PC-9 (cell line): ENCODE results near the gene RFC4. TPM values are rescaled to one million over a fixed set of nuclear protein-coding genes. Genes with fewer than 3 reads are reported as not detected.

ENCODE experiments used
- BruUV-seq: library from RNA; stranded (reverse); fragments of 400-500 nt; replicated peaks from 2 replicates; lab custom pipeline; 2021; lab: Mats Ljungman, UMichigan
- CTCF ChIA-PET: fragments of 300-600 bp; sonication (Branson Sonifier 250); formaldehyde crosslinking; loops from one replicate; lab custom pipeline; 2022; ENCODE audit warnings: antibody characterized with exemption; lab: Charles Lee
- POLR2A ChIA-PET: fragments of 300-600 bp; sonication (Branson Sonifier 250); formaldehyde crosslinking; loops from one replicate; lab custom pipeline; 2022; ENCODE audit warnings: antibody characterized with exemption; ENCODE audit not compliant: unreplicated experiment; lab: Charles Lee
- DNase-seq, 2 experiments: peaks; one replicate each; pipeline versions ENCODE4 v3.0.0 to v3.0.0-alpha.2; 2015 to 2022; ENCODE audit warnings: mixed read lengths in 1 of 2
- H2AFZ ChIP-seq: fragments of 200-600 bp; sonication (generic); 2 replicates; pipeline ENCODE4 v1.8.1; 2017; ENCODE audit warnings: antibody characterized with exemption
- H3F3A ChIP-seq: fragments of 200-600 bp; sonication (generic); 2 replicates; pipeline ENCODE4 v1.8.1; 2017; ENCODE audit warnings: antibody characterized with exemption, mild to moderate bottlenecking, low read depth; ENCODE audit not compliant: insufficient read depth
- H3K27ac ChIP-seq: fragments of 200-600 bp; sonication (generic); 2 replicates; pipeline ENCODE4 v1.6.1; 2016; ENCODE audit warnings: mixed run types
- H3K27me3 ChIP-seq: fragments of 200-600 bp; sonication (generic); 2 replicates; pipeline ENCODE4 v1.6.1; 2016; ENCODE audit warnings: low read depth, mixed run types; ENCODE audit not compliant: insufficient read depth
- H3K36me3 ChIP-seq: fragments of 200-600 bp; sonication (generic); 2 replicates; pipeline ENCODE4 v1.6.1; 2016; ENCODE audit warnings: low read depth, mixed run types
- H3K4me1 ChIP-seq: fragments of 200-600 bp; sonication (generic); replicated peaks from 2 replicates; pipeline ENCODE4 v1.6.1; 2016; ENCODE audit warnings: mixed run types; ENCODE audit not compliant: insufficient read depth
- H3K4me2 ChIP-seq: fragments of 200-600 bp; sonication (generic); 2 replicates; pipeline ENCODE4 v1.6.1; 2017; ENCODE audit warnings: mixed run types
- H3K4me3 ChIP-seq: fragments of 200-600 bp; sonication (generic); 2 replicates; pipeline ENCODE4 v1.6.1; 2016; ENCODE audit warnings: mixed run types
- H3K79me2 ChIP-seq: fragments of 200-600 bp; sonication (generic); 2 replicates; pipeline ENCODE4 v1.6.1; 2017; ENCODE audit warnings: low read depth, mixed run types
- H3K9me2 ChIP-seq: fragments of 200-600 bp; sonication (generic); 2 replicates; pipeline ENCODE4 v1.8.1; 2017; ENCODE audit warnings: mild to moderate bottlenecking; ENCODE audit not compliant: insufficient read depth
- H3K9me3 ChIP-seq: fragments of 200-600 bp; sonication (generic); 2 replicates; pipeline ENCODE4 v1.8.1; 2016; ENCODE audit warnings: low read depth; ENCODE audit not compliant: insufficient read depth
- H4K20me1 ChIP-seq: fragments of 200-600 bp; sonication (generic); 2 replicates; pipeline ENCODE4 v1.8.1; 2017; ENCODE audit not compliant: insufficient read depth
- CTCF ChIP-seq: fragments of 200-600 bp; sonication (generic); conservative IDR thresholded peaks from 2 replicates; pipeline ENCODE4 v1.6.1; 2017; ENCODE audit warnings: mixed run types, antibody characterized with exemption, mild to moderate bottlenecking, moderate library complexity
- EZH2 ChIP-seq: fragments of 200-600 bp; sonication (generic); IDR thresholded peaks from 2 replicates; pipeline ENCODE4 v1.8.0; 2017; ENCODE audit warnings: antibody characterized with exemption, low read depth
- intact Hi-C: fragments of 100-400 bp; cut with micrococcal nuclease; formaldehyde crosslinking; loops from one replicate; pipeline ENCODE4 v1.10.0; 2022; ENCODE audit not compliant: unreplicated experiment
- total RNA-seq: library from RNA; stranded (reverse); gene quantifications from 2 replicates; pipeline ENCODE4 v1.2.3, GENCODE V29; 2021

The RFC4 gene
- total RNA-seq, 1 experiment from 2014 or later: 94.5 TPM

- no peak overlapping the region for H3K4me2 ChIP-seq
- CTCF ChIA-PET: interaction anchor here (0.6 to 0.7 kb wide), 4 partner anchors 103 to 395 kb away, joined by 3 to 9 read pairs (median 7); no protein-coding TSS in a partner anchor
- H2AFZ ChIP-seq: no peak overlapping the region
- POLR2A ChIA-PET: no interaction called here
- peaks cover 54% of the 10 kb centered on the region for H3K27me3 ChIP-seq
- BruUV-seq: no TSS peak
- H3K4me3 ChIP-seq: no peak overlapping the region
- H3K27ac ChIP-seq: no peak overlapping the region
- H3K79me2 ChIP-seq: peaks cover 10% of the 10 kb centered on the region
- no peaks in the 10 kb centered on the region for H4K20me1 ChIP-seq
- no peaks in the 10 kb centered on the region for H3K36me3 ChIP-seq
- no peak for DNase-seq
- no peaks in the 10 kb centered on the region for H3K9me3 ChIP-seq
- no peaks in the 10 kb centered on the region; the same call in 1 of the 2 replicates for H3F3A ChIP-seq
- peaks cover 9% of the 10 kb centered on the region for H3K4me1 ChIP-seq
- no peak for TF ChIP-seq CTCF
- TF ChIP-seq EZH2: no peak
- intact Hi-C loops: loop anchor here (5.0 kb wide), 1 partner anchor 234 kb away; no protein-coding TSS in a partner anchor
- no peaks in the 10 kb centered on the region for H3K9me2 ChIP-seq
These were observed 22.1 kb upstream of the RFC4 start for GRCh38 chr3:186828340-186828739.

- TF ChIP-seq EZH2: no peak
- no peak for TF ChIP-seq CTCF
- ChIA-PET POLR2A (interaction anchor here (0.6 kb wide), 7 partner anchors 190 to 1193 kb away, joined by 3 to 5 read pairs (median 4); no protein-coding TSS in a partner anchor), CTCF (interaction anchor here (0.5 to 1.2 kb wide), 6 partner anchors 25 to 1694 kb away, joined by 3 to 7 read pairs (median 4); no protein-coding TSS in a partner anchor)
- peak overlapping the region; percentile 74 for H3K4me2 ChIP-seq
- peak; percentile 82 to 92 for DNase-seq
- no peaks in the 10 kb centered on the region for H3K36me3 ChIP-seq
- peak overlapping the region; percentile 93 for H3K4me3 ChIP-seq
- peak overlapping the region; percentile 91 for H2AFZ ChIP-seq
- no peaks in the 10 kb centered on the region for H3K9me3 ChIP-seq
- H4K20me1 ChIP-seq: no peaks in the 10 kb centered on the region
- H3K4me1 ChIP-seq: peaks cover 9% of the 10 kb centered on the region
- H3F3A ChIP-seq: peaks cover 10% of the 10 kb centered on the region; the same call in 1 of the 2 replicates
- peaks cover 43% of the 10 kb centered on the region for H3K27me3 ChIP-seq
- no TSS peak for BruUV-seq
- no peak overlapping the region for H3K27ac ChIP-seq
- peaks cover 10% of the 10 kb centered on the region for H3K79me2 ChIP-seq
- intact Hi-C loops: loop anchor here (2.0 to 5.0 kb wide), 2 partner anchors 235 to 312 kb away; partner anchors contain the start of gene RPL39L
- no peaks in the 10 kb centered on the region for H3K9me2 ChIP-seq
These were observed 20.9 kb upstream of the RFC4 start for GRCh38 chr3:186826976-186827857.

DNA sequence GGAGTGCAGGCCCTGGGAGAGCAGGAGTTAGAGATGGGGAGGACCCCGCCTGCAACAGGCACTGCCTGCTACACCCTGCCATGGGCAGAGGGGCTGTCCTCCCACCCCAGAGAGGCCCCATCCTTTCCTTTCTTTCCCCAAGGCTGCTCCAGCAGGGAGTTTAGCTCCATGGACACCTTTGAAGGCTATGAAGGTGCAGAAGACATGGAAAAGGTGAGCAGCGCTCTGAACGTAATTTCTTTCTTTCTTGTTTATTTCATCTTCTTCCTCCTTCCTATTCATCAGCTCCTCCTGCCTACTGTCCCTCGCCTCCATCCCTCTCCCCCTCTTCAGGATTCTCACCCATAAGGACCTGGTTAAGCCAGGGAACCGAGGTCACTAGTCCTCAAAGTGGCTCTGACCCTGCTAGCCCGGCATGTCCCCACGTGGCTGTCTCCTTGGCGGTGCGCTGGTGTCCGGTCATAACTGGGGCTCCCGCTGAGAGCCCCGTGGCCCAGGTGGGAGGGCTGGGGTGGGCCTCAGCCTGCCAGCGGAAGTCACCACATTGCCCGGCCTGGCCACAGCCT is 20.2 kb upstream of the RFC4 start:
- TF ChIP-seq CTCF: no peak
- no peak for TF ChIP-seq EZH2
- CTCF ChIA-PET: interaction anchor here (1.2 kb wide), 1 partner anchor 212 kb away, joined by 6 read pairs; no protein-coding TSS in a partner anchor
- no peak overlapping the region for H3K27ac ChIP-seq
- H3K4me3 ChIP-seq: peak overlapping the region; percentile 93
- peaks cover 10% of the 10 kb centered on the region for H3K79me2 ChIP-seq
- peak overlapping the region; percentile 91 for H2AFZ ChIP-seq
- no peaks in the 10 kb centered on the region for H3K9me2 ChIP-seq
- H4K20me1 ChIP-seq: no peaks in the 10 kb centered on the region
- peaks cover 9% of the 10 kb centered on the region for H3K4me1 ChIP-seq
- no peaks in the 10 kb centered on the region for H3K9me3 ChIP-seq
- intact Hi-C loops: loop anchor here (2.0 to 5.0 kb wide), 2 partner anchors 236 to 312 kb away; partner anchors contain the start of gene RPL39L
- H3F3A ChIP-seq: peaks cover 10% of the 10 kb centered on the region; the same call in 1 of the 2 replicates
- BruUV-seq: no TSS peak
- DNase-seq: peak in 1 of 2 experiments; percentile 37
- POLR2A ChIA-PET: interaction anchor here (0.6 kb wide), 4 partner anchors 206 to 1194 kb away, joined by 4 to 5 read pairs (median 5); no protein-coding TSS in a partner anchor
- H3K27me3 ChIP-seq: peaks cover 36% of the 10 kb centered on the region
- H3K4me2 ChIP-seq: peak overlapping the region; percentile 74
- H3K36me3 ChIP-seq: no peaks in the 10 kb centered on the region
